Fibroblast of the conjunctiva (primary cell): Measurements from ENCODE around the gene DBN1.

Experiments
- DNase-seq: peaks from one replicate; pipeline ENCODE4 v3.0.0-alpha.2; 2010; ENCODE audit warnings: low read depth

The DBN1 gene

GRCh38 chr5:177443144-177443983 is 30.1 kb downstream of the DBN1 start:
- DNase-seq = no peak

- no peak for DNase-seq
Measured at GRCh38 chr5:177442066-177442826, 31.2 kb downstream of the DBN1 start.

DNA sequence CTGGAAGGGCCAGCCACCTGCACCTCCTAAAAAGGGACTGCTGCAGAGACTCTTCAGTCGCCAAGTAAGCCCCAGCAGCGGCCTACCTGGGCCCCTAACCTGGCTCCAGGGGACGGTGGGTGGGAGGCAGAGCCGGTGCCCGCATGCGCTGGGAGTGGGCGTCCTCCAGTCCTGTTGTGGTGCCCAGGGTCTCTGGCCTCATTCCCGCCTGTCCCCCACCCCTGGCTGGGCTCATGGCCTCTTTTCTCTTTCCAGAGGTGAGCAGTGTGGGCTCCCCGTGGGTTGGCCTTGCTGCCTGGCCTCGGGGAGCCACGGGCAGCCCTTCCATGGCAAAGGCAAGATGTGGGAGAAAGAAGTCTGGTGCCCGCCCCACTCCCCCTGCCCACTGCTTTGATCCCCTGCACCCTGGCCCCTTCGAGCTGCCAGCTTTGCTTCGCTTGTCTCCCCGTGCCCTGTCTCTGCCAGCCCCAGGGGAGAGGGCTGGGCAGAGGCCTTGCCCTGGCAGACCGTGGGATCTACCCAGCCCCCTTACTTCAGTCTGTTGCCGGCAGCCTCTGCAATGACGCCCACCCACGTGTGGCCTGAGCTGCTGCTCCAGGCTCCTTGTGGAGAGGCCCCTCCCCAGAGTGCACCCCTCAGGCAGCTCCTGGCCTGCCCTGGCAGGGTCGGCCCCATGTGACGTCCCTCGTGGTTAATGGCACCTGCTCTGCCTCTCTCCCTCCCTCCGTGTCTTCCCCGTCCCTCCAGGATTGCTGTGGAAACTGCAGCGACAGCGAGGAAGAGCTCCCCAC is 32.2 kb downstream of the DBN1 start:
- DNase-seq = no peak

- DNase-seq = no peak
Measured at GRCh38 chr5:177440211-177440989, 33.0 kb downstream of the DBN1 start.

DNA sequence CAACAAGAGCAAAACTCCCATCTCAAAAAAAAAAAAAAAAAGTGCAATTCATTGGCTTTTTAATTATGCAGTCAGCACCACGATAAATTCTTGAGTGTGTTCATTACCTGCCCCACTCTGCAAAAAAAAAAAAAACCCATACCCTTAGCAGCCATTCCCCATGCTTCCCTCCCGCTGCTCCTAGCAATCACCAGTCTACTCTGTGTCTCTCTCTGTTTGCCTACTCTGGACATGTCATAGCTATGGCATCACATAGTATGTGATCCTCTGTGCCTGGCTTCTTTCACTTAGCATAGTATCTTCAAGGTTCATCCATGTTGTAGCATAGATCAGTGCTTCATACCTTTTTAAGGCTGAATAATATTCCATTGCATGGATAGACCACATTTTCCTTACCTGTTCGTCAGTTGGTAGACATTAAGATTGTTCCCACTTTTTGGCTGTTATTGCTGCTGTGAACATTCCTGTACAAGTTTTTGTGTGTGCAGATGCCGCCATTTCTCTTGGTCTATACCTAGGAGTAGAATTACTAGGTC is 33.8 kb downstream of the DBN1 start:
- DNase-seq = no peak

DNA sequence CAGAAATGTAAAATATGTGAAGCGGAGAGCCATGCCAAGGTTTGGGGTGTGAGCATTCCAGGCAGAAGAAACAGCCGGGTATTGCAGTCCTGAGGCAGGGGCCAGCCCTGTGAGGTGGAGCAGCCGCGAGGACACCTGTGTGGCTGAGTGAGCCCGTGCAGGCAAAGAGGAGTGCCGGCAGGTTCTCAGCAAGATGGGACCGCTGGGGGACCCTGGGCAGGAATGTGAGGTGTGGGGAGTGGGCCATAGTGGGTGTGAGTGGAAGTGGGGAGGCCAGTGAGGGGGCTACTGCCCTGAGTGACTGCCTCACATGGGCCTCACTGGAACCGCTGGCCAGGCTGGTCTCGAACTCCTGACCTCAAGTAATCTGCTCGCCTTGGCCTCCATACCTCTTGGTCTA is 35.0 kb downstream of the DBN1 start:
- DNase-seq = no peak

GRCh38 chr5:177437623-177438022 is 35.8 kb downstream of the DBN1 start:
- no peak for DNase-seq

DNA sequence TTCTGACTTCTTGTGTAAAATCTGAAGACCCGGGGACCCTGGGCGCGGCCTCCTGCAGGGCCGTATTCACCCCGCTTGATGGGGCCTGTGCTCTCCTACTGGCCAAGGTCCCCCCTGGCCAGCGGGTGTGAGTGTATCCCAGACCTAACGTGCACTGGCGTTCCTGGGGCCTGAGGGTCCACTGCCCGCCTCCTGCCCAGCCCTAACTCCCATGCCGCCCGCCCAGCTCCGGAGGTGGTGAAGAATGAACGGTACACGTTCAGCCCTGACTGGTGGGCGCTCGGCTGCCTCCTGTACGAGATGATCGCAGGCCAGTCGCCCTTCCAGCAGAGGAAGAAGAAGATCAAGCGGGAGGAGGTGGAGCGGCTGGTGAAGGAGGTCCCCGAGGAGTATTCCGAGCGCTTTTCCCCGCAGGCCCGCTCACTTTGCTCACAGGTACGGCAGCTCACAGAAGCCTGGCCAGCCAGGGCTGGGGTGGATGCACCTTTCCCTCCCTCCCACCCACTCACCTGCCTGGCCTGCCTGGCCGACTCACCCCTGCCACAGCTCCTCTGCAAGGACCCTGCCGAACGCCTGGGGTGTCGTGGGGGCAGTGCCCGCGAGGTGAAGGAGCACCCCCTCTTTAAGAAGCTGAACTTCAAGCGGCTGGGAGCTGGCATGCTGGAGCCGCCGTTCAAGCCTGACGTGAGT is 37.4 kb downstream of the DBN1 start:
- no peak for DNase-seq

- no peak for DNase-seq
Measured at GRCh38 chr5:177434942-177435738, 38.3 kb downstream of the DBN1 start.

- DNase-seq = no peak
Measured at GRCh38 chr5:177434437-177434836, 39.0 kb downstream of the DBN1 start.

DNA sequence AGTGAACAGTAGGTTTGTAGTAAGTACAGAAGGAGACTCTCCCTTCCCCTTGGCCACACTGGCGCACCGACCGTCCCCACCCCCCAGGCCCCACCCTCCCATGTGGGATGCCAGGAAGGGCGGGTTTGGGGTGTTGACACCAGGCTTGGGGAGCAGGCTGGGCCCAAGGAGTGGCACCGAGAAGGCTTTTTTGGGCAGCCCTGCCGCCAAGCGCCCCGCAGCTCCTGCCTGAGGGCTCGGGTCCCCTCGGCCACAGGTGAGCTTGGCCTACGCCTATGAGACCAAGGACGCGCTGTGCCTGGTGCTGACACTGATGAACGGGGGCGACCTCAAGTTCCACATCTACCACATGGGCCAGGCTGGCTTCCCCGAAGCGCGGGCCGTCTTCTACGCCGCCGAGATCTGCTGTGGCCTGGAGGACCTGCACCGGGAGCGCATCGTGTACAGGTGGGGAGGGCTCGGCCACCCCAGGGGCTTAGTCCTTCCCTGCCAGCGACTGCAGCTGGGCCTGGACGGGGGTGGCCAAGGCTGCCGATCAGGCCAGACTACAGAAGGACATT is 39.7 kb downstream of the DBN1 start:
- DNase-seq = no peak

DNA sequence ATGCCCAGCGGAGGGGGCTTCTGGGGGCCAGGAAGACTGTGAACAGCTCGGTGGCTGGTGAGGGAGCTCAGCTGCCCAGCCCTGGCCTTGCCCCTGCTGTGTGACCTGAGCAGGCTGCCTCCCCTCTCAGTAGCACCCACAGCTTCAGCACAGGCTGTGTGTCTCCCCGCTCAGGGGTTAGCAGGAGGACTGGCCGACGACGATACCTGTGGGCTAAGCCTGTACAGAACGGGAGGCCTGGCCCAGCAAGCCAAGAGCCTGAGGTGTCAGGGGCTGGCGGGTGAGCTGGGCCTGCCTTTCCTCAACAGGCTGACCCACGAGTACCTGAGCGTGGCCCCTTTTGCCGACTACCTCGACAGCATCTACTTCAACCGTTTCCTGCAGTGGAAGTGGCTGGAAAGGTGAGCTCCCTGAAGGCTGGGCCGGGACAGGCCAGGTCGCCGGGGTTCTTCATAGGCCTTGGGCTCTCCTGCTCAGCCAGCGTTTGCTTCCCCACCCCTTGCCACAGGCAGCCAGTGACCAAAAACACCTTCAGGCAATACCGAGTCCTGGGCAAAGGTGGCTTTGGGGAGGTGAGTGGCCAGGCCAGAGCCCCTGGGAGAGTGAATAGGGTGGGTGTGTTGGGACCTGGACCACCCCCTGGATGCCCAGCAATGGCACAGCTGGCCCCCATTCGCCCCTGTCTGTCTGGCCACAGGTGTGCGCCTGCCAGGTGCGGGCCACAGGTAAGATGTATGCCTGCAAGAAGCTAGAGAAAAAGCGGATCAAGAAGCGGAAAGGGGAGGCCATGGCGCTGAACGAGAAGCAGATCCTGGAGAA is 40.4 kb downstream of the DBN1 start:
- no peak for DNase-seq

DNA sequence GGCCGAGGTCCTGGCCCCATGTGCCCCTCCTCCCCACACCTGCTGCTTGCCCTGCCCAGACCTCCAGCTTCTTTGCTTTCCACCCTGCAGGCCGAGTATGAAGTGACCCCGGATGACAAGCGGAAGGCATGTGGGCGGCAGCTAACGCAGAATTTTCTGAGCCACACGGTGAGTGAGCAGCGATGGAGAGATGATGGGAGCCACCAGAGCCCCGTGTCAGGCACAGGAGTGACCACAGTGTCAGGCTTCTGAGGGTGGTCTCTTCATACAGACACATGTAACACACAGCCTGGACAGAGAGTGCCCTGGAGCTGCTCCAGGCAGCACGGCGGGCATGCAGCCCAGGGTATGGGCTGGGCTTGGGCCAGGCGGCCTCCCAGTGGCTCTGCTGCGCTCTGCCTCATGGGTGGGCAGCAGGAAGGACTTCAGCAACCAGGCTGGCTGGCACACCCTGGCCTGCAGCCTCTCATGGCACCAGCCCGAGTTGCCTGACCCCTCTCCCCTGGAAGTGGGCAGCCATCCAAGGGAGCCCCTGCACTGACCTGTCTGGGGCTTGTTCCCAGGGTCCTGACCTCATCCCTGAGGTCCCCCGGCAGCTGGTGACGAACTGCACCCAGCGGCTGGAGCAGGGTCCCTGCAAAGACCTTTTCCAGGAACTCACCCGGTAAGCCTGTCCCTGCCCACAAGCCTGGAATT is 41.1 kb downstream of the DBN1 start:
- no peak for DNase-seq

- DNase-seq = no peak
Measured at GRCh38 chr5:177431317-177432142, 41.9 kb downstream of the DBN1 start.

- no peak for DNase-seq
Measured at GRCh38 chr5:177430972-177431316, 42.5 kb downstream of the DBN1 start.

GRCh38 chr5:177430140-177430951 is 43.1 kb downstream of the DBN1 start:
- DNase-seq = no peak
